ENCODE data around the gene IGSF9B.

The IGSF9B gene

GRCh38 chr11:133917921-133918607, 38.7 kb downstream of the IGSF9B start:
- DNase-seq = no peak

- DNase-seq = no peak
These were observed 39.9 kb downstream of the IGSF9B start for GRCh38 chr11:133916784-133917440.

- no peak for DNase-seq
These were observed 43.0 kb downstream of the IGSF9B start for GRCh38 chr11:133913761-133914160.

GRCh38 chr11:133911171-133911570, 45.6 kb downstream of the IGSF9B start:
- no peak for DNase-seq

GRCh38 chr11:133910101-133910500, 46.7 kb downstream of the IGSF9B start:
- no peak for DNase-seq

- DNase-seq = no peak
These were observed 47.9 kb downstream of the IGSF9B start for GRCh38 chr11:133908827-133909226.

GRCh38 chr11:133907841-133908241, 48.9 kb downstream of the IGSF9B start:
- no peak for DNase-seq

- DNase-seq = no peak
These were observed 49.6 kb downstream of the IGSF9B start for GRCh38 chr11:133907216-133907615.

- DNase-seq = no peak
These were observed 50.0 kb downstream of the IGSF9B start for GRCh38 chr11:133906746-133907145.

- no peak for DNase-seq
These were observed 50.5 kb downstream of the IGSF9B start for GRCh38 chr11:133906241-133906640.

GRCh38 chr11:133905677-133906156, 51.1 kb downstream of the IGSF9B start:
- DNase-seq = no peak

- DNase-seq = no peak
These were observed 51.8 kb downstream of the IGSF9B start for GRCh38 chr11:133904818-133905515.

GRCh38 chr11:133903875-133904817, 52.6 kb downstream of the IGSF9B start:
- no peak for DNase-seq

- no peak for DNase-seq
These were observed 53.7 kb downstream of the IGSF9B start for GRCh38 chr11:133903056-133903455.

GRCh38 chr11:133902506-133902905, 54.3 kb downstream of the IGSF9B start:
- no peak for DNase-seq

- no peak for DNase-seq
These were observed 54.8 kb downstream of the IGSF9B start for GRCh38 chr11:133901999-133902398.

- no peak for DNase-seq
These were observed 55.5 kb downstream of the IGSF9B start for GRCh38 chr11:133901316-133901715.

GRCh38 chr11:133900176-133901105, 56.3 kb downstream of the IGSF9B start:
- DNase-seq = no peak

- no peak for DNase-seq
These were observed 58.0 kb downstream of the IGSF9B start for GRCh38 chr11:133898770-133899115.

- no peak for DNase-seq
These were observed 58.6 kb downstream of the IGSF9B start for GRCh38 chr11:133898031-133898769.

- no peak for DNase-seq
These were observed 59.5 kb downstream of the IGSF9B start for GRCh38 chr11:133897331-133897650.
